ENCODE results near the gene DNAJC5.

GRCh38 chr20:63959699-63960075, 64.8 kb downstream of the DNAJC5 start:
- TF ChIP-seq CTCF (IDR thresholded peaks at IDR 0.05) (no peak), POLR2A (IDR thresholded peaks at IDR 0.05) (no peak)
